HepG2 (cell line): ENCODE data around the gene CDC34. TPM values are rescaled to one million over a fixed set of nuclear protein-coding genes. Genes with fewer than 3 reads are reported as not detected.

ENCODE experiments used
- ARID5B ChIP-seq: IDR thresholded peaks from 2 replicates; pipeline ENCODE4 v1.4.0; 2020; ENCODE audit warnings: mild to moderate bottlenecking, missing genetic modification reagents
- CBFB ChIP-seq: sonication (generic); formaldehyde crosslinking; IDR thresholded peaks from 2 replicates; pipeline ENCODE4 v1.4.0; 2020; ENCODE audit warnings: missing genetic modification reagents
- DDIT3 ChIP-seq: sonication (generic); formaldehyde crosslinking; IDR thresholded peaks from 2 replicates; pipeline ENCODE4 v1.4.0; 2020; ENCODE audit warnings: mild to moderate bottlenecking, missing genetic modification reagents
- DMAP1 ChIP-seq: IDR thresholded peaks from 2 replicates; pipeline ENCODE4 v1.6.1; 2016
- KDM2A ChIP-seq: sonication (generic); formaldehyde crosslinking; IDR thresholded peaks from 2 replicates; pipeline ENCODE4 v1.4.0; 2020; ENCODE audit warnings: low read depth, missing genetic modification reagents, borderline replicate concordance
- PITX1 ChIP-seq: sonication (generic); formaldehyde crosslinking; IDR thresholded peaks from 2 replicates; pipeline ENCODE4 v1.5.1; 2020; ENCODE audit warnings: mild to moderate bottlenecking, missing genetic modification reagents
- RAD21 ChIP-seq: fragments of 450-650 bp; formaldehyde crosslinking; IDR thresholded peaks from 2 replicates; pipeline ENCODE4 v1.5.0; 2020; ENCODE audit warnings: mild to moderate bottlenecking
- RBM22 ChIP-seq: fragments of 200-400 bp; formaldehyde crosslinking; optimal IDR thresholded peaks from 2 replicates; pipeline ENCODE3; 2017; ENCODE audit warnings: mild to moderate bottlenecking, low read length, moderate library complexity
- REL ChIP-seq: sonication (generic); formaldehyde crosslinking; conservative IDR thresholded peaks from 2 replicates; pipeline ENCODE4 v1.8.0; 2022; ENCODE audit warnings: mild to moderate bottlenecking, missing genetic modification reagents, moderate library complexity
- RNF2 ChIP-seq: fragments of 450-650 bp; conservative IDR thresholded peaks from 2 replicates; pipeline ENCODE4 v1.6.1; 2016; ENCODE audit warnings: low read depth
- ZBTB20 ChIP-seq: sonication (generic); formaldehyde crosslinking; IDR thresholded peaks from 2 replicates; pipeline ENCODE4 v1.8.1; 2023; ENCODE audit warnings: missing genetic modification reagents, low read depth, mild to moderate bottlenecking, borderline replicate concordance
- ZBTB43 ChIP-seq: sonication (generic); formaldehyde crosslinking; conservative IDR thresholded peaks from 2 replicates; pipeline ENCODE4 v1.4.0; 2020; ENCODE audit warnings: missing genetic modification reagents
- ZFAT ChIP-seq: sonication (generic); formaldehyde crosslinking; conservative IDR thresholded peaks from 2 replicates; pipeline ENCODE4 v1.8.1; 2023; ENCODE audit warnings: missing genetic modification reagents, inconsistent platforms
- ZFP37 ChIP-seq: sonication (generic); formaldehyde crosslinking; IDR thresholded peaks from 2 replicates; pipeline ENCODE4 v1.4.0; 2020; ENCODE audit warnings: missing genetic modification reagents, borderline replicate concordance
- ZIK1 ChIP-seq: sonication (generic); formaldehyde crosslinking; IDR thresholded peaks from 2 replicates; pipeline ENCODE4 v1.5.0; 2020; ENCODE audit warnings: mild to moderate bottlenecking, low read depth, missing genetic modification reagents, borderline replicate concordance
- ZNF556 ChIP-seq: sonication (generic); formaldehyde crosslinking; IDR thresholded peaks from 2 replicates; pipeline ENCODE4 v1.4.0; 2020; ENCODE audit warnings: mild to moderate bottlenecking, missing genetic modification reagents, borderline replicate concordance
- ZNF841 ChIP-seq: sonication (generic); formaldehyde crosslinking; IDR thresholded peaks from 2 replicates; pipeline ENCODE4 v1.8.1; 2023; ENCODE audit warnings: missing genetic modification reagents, borderline replicate concordance
- ZSCAN25 ChIP-seq: sonication (generic); formaldehyde crosslinking; IDR thresholded peaks from 2 replicates; pipeline ENCODE4 v1.8.0; 2022; ENCODE audit warnings: mild to moderate bottlenecking, missing genetic modification reagents
- polyA plus RNA-seq, 8 experiments: library from polyadenylated mRNA; depleted of rRNA in 3 of 8; stranded (reverse) in 7 of 8; unstranded in 1 of 8; fragments of >200 nt; fragmentation: Illumina TruSeq in 4 of 8; extraction: Trizol in 4 of 8; gene quantifications; 2 replicates each; pipeline versions ENCODE4 v1.2.1 to v1.2.3, GENCODE V29; 2011 to 2016; ENCODE audit warnings: low read depth in 4 of 8, missing spikeins in 1 of 8, mixed read lengths in 1 of 8; ENCODE audit not compliant: insufficient read depth in 1 of 8
- total RNA-seq, 5 experiments: library from RNA; depleted of rRNA; stranded (reverse); fragments of >200 nt; fragmentation: Illumina TruSeq; extraction: Trizol; gene quantifications; 2 replicates each; pipeline ENCODE4 v1.2.3, GENCODE V29; 2016; ENCODE audit warnings: low read depth in 1 of 5
- TF ChIP-seq, protein P1 (sequence below): IDR thresholded peaks from 2 replicates; pipeline ENCODE4 v1.6.1; 2016; ENCODE audit warnings: low read depth, control low read depth
- TF ChIP-seq, protein P2 (sequence below): sonication (generic); formaldehyde crosslinking; IDR thresholded peaks from 2 replicates; pipeline ENCODE4 v1.4.0; 2020; ENCODE audit warnings: mild to moderate bottlenecking, missing genetic modification reagents

The CDC34 gene
- total and polyA plus RNA-seq, 2 of the 13 experiments (the other 11 are each of a cell fraction or from before 2014, with no cell fraction given), result 138 to 150 TPM

GRCh38 chr19:570937-571565, 39.5 kb downstream of the CDC34 start (continued):
- TF ChIP-seq, protein P1, sequence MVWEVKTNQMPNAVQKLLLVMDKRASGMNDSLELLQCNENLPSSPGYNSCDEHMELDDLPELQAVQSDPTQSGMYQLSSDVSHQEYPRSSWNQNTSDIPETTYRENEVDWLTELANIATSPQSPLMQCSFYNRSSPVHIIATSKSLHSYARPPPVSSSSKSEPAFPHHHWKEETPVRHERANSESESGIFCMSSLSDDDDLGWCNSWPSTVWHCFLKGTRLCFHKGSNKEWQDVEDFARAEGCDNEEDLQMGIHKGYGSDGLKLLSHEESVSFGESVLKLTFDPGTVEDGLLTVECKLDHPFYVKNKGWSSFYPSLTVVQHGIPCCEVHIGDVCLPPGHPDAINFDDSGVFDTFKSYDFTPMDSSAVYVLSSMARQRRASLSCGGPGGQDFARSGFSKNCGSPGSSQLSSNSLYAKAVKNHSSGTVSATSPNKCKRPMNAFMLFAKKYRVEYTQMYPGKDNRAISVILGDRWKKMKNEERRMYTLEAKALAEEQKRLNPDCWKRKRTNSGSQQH (CRISPR knock-in tag), result peak; percentile 66; the same call in 1 of the 2 replicates
- TF ChIP-seq ZNF556 (peak; percentile 33; the same call in 1 of the 2 replicates), KDM2A (peak; percentile 61; the same call in 1 of the 2 replicates), ZBTB20 (CRISPR knock-in tag) (0 out of 2 replicates have a peak, but pooled peaks have one; percentile 18), PITX1 (CRISPR knock-in tag) (peak; percentile 64), ARID5B (CRISPR knock-in tag) (no peak; the same call in 1 of the 2 replicates), ZNF841 (CRISPR knock-in tag) (no peak), ZIK1 (CRISPR knock-in tag) (0 out of 2 replicates have a peak, but pooled peaks have one; percentile 19), CBFB (CRISPR knock-in tag) (peak; percentile 48; the same call in 1 of the 2 replicates), ZFAT (CRISPR knock-in tag) (no peak), DMAP1 (peak; percentile 68; the same call in 1 of the 2 replicates), ZSCAN25 (CRISPR knock-in tag) (peak; percentile 93), RAD21 (CRISPR knock-in tag) (peak; percentile 29; the same call in 1 of the 2 replicates), REL (0 out of 2 replicates have a peak, but pooled peaks have one; percentile 53), ZBTB43 (CRISPR knock-in tag) (no peak), RNF2 (0 out of 2 replicates have a peak, but pooled peaks have one; percentile 33), ZFP37 (CRISPR knock-in tag) (peak; percentile 12; the same call in 1 of the 2 replicates), DDIT3 (CRISPR knock-in tag) (no peak), RBM22 (no peak)
- TF ChIP-seq, protein P2, sequence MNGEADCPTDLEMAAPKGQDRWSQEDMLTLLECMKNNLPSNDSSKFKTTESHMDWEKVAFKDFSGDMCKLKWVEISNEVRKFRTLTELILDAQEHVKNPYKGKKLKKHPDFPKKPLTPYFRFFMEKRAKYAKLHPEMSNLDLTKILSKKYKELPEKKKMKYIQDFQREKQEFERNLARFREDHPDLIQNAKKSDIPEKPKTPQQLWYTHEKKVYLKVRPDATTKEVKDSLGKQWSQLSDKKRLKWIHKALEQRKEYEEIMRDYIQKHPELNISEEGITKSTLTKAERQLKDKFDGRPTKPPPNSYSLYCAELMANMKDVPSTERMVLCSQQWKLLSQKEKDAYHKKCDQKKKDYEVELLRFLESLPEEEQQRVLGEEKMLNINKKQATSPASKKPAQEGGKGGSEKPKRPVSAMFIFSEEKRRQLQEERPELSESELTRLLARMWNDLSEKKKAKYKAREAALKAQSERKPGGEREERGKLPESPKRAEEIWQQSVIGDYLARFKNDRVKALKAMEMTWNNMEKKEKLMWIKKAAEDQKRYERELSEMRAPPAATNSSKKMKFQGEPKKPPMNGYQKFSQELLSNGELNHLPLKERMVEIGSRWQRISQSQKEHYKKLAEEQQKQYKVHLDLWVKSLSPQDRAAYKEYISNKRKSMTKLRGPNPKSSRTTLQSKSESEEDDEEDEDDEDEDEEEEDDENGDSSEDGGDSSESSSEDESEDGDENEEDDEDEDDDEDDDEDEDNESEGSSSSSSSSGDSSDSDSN (CRISPR knock-in tag), result peak; percentile 80
